NT2/D1 (cell line): ENCODE measurements around the gene ETS1.

Experiments
- DNase-seq: peaks from one replicate; pipeline ENCODE4 v3.0.0-alpha.2; 2011; ENCODE audit warnings: low read depth, low spot score
- H3K27me3 ChIP-seq: 2 replicates; pipeline ENCODE4 v1.6.0; 2011; ENCODE audit warnings: mild to moderate bottlenecking; ENCODE audit not compliant: insufficient read length, insufficient read depth
- H3K36me3 ChIP-seq: 2 replicates; pipeline ENCODE4 v1.6.1; 2011; ENCODE audit warnings: mild to moderate bottlenecking, low read length, mixed read lengths; ENCODE audit not compliant: insufficient read depth, insufficient read length
- H3K4me1 ChIP-seq: 2 replicates; pipeline ENCODE4 v1.5.1; 2011; ENCODE audit not compliant: insufficient read depth, insufficient read length
- H3K4me3 ChIP-seq: 2 replicates; pipeline ENCODE4 v1.5.1; 2011; ENCODE audit warnings: low read depth; ENCODE audit not compliant: insufficient read length
- H3K9ac ChIP-seq: 2 replicates; pipeline ENCODE4 v1.6.0; 2011; ENCODE audit warnings: low read depth; ENCODE audit not compliant: insufficient read length
- H3K9me3 ChIP-seq: 2 replicates; pipeline ENCODE4 v1.5.1; 2011; ENCODE audit warnings: mild to moderate bottlenecking, low read length; ENCODE audit not compliant: insufficient read depth
- SUZ12 ChIP-seq: IDR thresholded peaks from 2 replicates; pipeline ENCODE4 v1.6.1; 2011; ENCODE audit not compliant: insufficient read length, insufficient read depth; ENCODE audit errors: extremely low read depth
- YY1 ChIP-seq: IDR thresholded peaks from 2 replicates; pipeline ENCODE4 v1.6.1; 2011; ENCODE audit not compliant: insufficient read length, insufficient read depth
- ZNF274 ChIP-seq: IDR thresholded peaks from 2 replicates; pipeline ENCODE4 v1.6.1; 2011; ENCODE audit warnings: mild to moderate bottlenecking, low read depth, low read length

The ETS1 gene

GRCh38 chr11:128581561-128582272 lies 5.6 kb downstream of the ETS1 start:
- TF ChIP-seq SUZ12 (no peak), YY1 (no peak), ZNF274 (no peak)
- Histone ChIP-seq H3K36me3 (no peaks in the 10 kb centered on the region), H3K9ac (no peak overlapping the region)

GRCh38 chr11:128580612-128581011 lies 6.7 kb downstream of the ETS1 start:
- no peaks in the 10 kb centered on the region for H3K9me3 ChIP-seq
- H3K4me3 ChIP-seq, result no peak overlapping the region
- no peaks in the 10 kb centered on the region for H3K36me3 ChIP-seq
- TF ChIP-seq SUZ12 (no peak), ZNF274 (no peak), YY1 (no peak)
- H3K4me1 ChIP-seq, result peaks cover 1% of the 10 kb centered on the region
- no peak for DNase-seq
- H3K27me3 ChIP-seq, result no peaks in the 10 kb centered on the region
- H3K9ac ChIP-seq, result no peak overlapping the region

More at GRCh38 chr11:128581561-128582272, 5.6 kb downstream of the ETS1 start:
- Histone ChIP-seq H3K27me3 (no peaks in the 10 kb centered on the region), H3K9me3 (no peaks in the 10 kb centered on the region), H3K4me3 (no peak overlapping the region), H3K4me1 (peaks cover 3% of the 10 kb centered on the region)
- DNase-seq, result no peak

GRCh38 chr11:128579798-128580504 lies 7.4 kb downstream of the ETS1 start:
- Histone ChIP-seq H3K4me1 (no peaks in the 10 kb centered on the region), H3K36me3 (no peaks in the 10 kb centered on the region), H3K9ac (no peak overlapping the region), H3K9me3 (no peaks in the 10 kb centered on the region), H3K27me3 (no peaks in the 10 kb centered on the region), H3K4me3 (no peak overlapping the region)
- TF ChIP-seq SUZ12 (no peak), ZNF274 (no peak), YY1 (no peak)
- DNase-seq, result no peak

- Histone ChIP-seq H3K27me3 (no peaks in the 10 kb centered on the region), H3K36me3 (no peaks in the 10 kb centered on the region), H3K9me3 (no peaks in the 10 kb centered on the region), H3K4me3 (no peak overlapping the region), H3K4me1 (no peaks in the 10 kb centered on the region), H3K9ac (no peak overlapping the region)
- TF ChIP-seq YY1, result no peak
- TF ChIP-seq SUZ12, result no peak
- no peak for TF ChIP-seq ZNF274
- no peak for DNase-seq
Observed at GRCh38 chr11:128576555-128576954, 10.8 kb downstream of the ETS1 start.

GRCh38 chr11:128575961-128576350 lies 11.4 kb downstream of the ETS1 start:
- H3K9ac ChIP-seq, result no peak overlapping the region
- no peak for DNase-seq
- H3K4me3 ChIP-seq, result no peak overlapping the region
- no peaks in the 10 kb centered on the region for H3K36me3 ChIP-seq
- no peak for TF ChIP-seq ZNF274
- TF ChIP-seq YY1, result no peak
- no peak for TF ChIP-seq SUZ12
- H3K4me1 ChIP-seq, result no peaks in the 10 kb centered on the region
- no peaks in the 10 kb centered on the region for H3K27me3 ChIP-seq
- no peaks in the 10 kb centered on the region for H3K9me3 ChIP-seq

GRCh38 chr11:128575174-128575960 lies 12.0 kb downstream of the ETS1 start:
- TF ChIP-seq SUZ12, result no peak
- no peak for TF ChIP-seq YY1
- no peak for TF ChIP-seq ZNF274
- Histone ChIP-seq H3K4me1 (no peaks in the 10 kb centered on the region), H3K27me3 (no peaks in the 10 kb centered on the region), H3K9ac (no peak overlapping the region), H3K4me3 (no peak overlapping the region), H3K36me3 (no peaks in the 10 kb centered on the region), H3K9me3 (no peaks in the 10 kb centered on the region)
- DNase-seq, result no peak
